GM12865 (cell line): ENCODE results near the gene WFIKKN2.
"Not testable (repeated sequence)": the region's sequence is repeated elsewhere in the genome, so short reads cannot be mapped to it uniquely, and the experiment has no call there.

Experiments
- DNase-seq: peaks from one replicate; pipeline ENCODE4 v3.0.0; 2010; ENCODE audit warnings: low read depth
- H3K4me3 ChIP-seq: 2 replicates; pipeline ENCODE4 v1.5.1; 2011; ENCODE audit warnings: mild to moderate bottlenecking, low read depth, low read length, control low read depth
- CTCF ChIP-seq: IDR thresholded peaks from 2 replicates; pipeline ENCODE4 v1.5.1; 2011; ENCODE audit warnings: low read length, control low read depth, low read depth, inconsistent platforms; ENCODE audit not compliant: insufficient read depth; ENCODE audit errors: missing control alignments

WFIKKN2 gene

GRCh38 chr17:50797135-50797810 is 38.1 kb upstream of the WFIKKN2 start:
- H3K4me3 ChIP-seq: no peak overlapping the region
- TF ChIP-seq CTCF: no peak
- DNase-seq: no peak

DNA sequence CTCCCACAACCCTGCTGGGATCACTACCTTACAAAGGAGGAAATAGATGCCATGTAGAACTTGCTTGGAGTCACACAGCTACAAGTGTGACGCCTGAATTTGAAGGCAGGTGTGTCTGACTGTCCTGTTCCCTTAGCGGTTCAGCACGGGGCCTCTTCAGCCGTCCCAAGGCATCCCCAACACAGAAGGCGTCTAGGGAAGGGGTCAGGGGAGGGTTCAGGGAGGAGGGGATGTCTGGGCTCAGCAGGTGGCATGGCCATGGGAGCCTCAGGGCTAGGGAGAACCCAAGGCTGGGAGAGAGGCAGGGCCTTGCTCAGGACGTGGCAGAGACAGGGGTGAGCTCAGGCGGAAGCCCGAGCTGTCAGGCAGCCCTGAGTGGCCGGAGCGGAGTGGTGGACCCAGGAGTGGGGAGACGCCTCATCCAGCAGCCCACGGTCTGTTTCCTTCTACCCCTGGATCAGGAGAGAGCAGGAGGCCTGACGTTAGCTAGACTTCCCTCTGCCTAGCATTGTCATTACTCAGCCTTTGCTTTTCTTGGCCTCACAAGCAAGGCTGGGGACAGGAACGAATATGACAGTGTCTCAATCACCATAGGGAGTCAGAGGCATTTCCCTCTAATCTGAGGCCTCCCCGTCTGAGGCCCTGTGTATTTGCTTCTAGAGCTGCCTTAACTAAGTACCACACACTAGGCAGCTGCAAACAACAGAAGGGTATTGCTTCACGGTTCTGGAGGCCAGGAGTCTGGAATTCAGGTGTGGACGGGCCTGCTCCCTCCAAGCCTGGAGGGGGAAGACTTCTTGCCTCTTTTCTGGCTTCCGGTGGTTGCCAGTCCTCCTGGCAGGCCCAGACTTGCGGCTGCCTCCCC is 36.7 kb upstream of the WFIKKN2 start:
- H3K4me3 ChIP-seq: no peak overlapping the region
- DNase-seq: no peak
- TF ChIP-seq CTCF: no peak

DNA sequence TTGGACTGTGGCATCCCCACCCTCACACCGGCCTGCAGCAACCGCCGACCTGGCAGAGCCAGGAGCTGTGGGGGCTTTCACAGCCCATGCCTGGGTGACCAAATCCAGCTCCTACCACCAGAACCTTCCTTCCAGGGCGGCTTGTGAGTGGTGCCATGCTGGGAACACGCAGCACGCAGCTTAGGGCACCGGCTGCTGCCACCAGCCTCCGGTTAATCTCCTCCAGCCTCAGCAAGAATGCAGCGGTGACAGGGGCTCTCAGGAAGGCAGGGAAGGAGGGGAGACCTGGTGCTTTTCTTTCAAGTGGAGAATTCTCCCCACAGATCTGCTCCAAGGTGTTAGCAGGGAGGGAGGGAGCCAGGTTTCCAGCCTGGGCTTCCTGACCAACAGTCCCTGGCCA is 35.8 kb upstream of the WFIKKN2 start:
- H3K4me3 ChIP-seq: no peak overlapping the region
- DNase-seq: no peak
- no peak for TF ChIP-seq CTCF

DNA sequence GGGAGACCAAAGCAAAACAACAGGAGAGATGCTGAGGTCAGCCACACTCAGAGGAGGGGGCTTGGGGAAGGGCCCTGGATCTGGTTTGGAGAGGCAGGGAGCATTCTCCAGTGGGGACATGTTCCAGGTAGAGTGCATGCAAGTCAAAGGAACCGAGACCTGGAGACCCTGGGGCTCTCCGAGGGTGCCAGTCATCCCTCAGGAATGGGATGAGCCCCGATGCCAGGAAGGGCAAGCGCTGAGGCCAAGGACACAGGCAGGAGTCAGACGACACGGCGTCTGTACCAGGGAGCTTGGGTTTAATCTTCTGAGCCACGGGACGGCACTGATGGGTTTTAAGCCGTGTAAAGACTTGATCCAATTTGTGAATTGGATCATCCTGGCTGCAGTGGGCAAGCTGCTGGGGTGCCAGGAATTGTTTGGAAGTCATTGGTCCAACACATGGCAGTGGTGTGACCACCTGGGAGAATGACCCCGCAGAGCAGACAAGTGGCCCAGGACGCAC is 35.1 kb upstream of the WFIKKN2 start:
- DNase-seq: no peak
- no peak for TF ChIP-seq CTCF
- H3K4me3 ChIP-seq: no peak overlapping the region

DNA sequence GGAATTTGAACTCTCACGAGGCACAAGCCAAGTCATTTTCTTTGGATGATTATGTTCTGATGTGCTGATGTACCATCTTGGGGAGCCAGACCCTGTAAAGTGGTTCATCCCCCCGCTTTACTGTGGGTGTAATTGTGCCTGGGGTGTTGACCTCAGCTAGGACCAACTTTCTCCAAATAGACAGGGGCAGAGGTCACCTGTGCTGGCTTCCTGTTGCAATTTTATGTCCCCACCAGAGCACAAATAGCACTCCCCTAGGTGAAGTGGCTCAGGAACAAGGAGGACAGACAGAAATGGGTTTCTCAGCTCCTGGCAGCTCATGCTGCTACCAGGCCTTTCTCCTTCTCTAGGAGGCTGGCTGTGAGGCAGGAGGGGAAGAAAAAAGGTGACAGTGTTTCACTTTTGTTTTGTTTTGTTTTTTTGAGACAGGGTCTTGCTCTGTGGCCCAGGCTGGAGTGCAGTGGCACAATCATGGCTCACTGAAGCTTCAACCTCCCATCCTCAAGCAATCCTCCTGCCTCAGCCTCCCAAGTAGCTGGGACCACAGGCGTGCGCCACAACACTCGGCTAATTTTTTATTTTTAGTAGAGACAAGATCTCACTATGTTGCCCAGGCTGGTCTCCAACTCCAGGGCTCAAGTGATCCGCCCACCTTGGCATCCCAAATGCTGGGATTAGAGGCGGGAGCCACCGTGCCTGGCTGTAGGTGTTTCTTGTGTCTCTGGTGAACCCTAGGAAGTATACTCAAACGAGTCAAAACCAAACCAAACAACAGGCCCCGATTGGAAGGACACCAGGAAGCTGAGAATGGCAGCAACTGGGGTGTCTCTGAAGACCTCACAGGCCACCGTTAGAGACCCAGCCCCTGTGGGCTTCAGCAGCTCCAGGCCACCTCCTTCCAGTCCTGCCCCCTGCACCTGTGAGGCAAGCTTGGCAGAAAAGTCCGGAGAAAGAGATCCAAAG is 32.5 kb upstream of the WFIKKN2 start:
- TF ChIP-seq CTCF: no peak
- DNase-seq: no peak

DNA sequence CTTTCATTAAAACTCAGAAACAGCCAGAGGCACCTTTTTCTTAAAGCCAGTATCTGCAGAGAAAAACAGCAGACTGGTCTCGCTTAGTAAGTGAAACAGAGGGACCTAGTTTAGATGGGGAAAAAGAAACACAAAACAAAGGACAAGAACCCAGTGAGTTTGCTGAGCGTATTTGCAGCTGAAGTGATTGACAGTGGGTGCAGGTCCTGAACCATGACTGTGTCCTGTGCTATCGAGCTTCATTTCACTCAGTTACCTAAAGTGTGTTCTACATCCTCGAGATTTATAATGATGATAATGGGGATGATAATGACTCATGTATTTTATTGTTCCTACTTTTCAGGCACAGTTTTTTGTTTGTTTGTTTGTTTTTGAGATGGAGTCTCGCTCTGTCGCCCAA is 31.7 kb upstream of the WFIKKN2 start:
- H3K4me3 ChIP-seq: no peak overlapping the region
- TF ChIP-seq CTCF: no peak
- DNase-seq: no peak

More for the DNA sequence above, 32.5 kb upstream of the WFIKKN2 start:
- no peak overlapping the region for H3K4me3 ChIP-seq

- not testable (repeated sequence) for H3K4me3 ChIP-seq
Measured at GRCh38 chr17:50804749-50805475, 30.5 kb upstream of the WFIKKN2 start.

More at GRCh38 chr17:50804749-50805475, 30.5 kb upstream of the WFIKKN2 start:
- DNase-seq: not testable (repeated sequence)
